Stomach (tissue), 9 donors: ENCODE measurements around the gene TNK2. TPM values are rescaled to one million over a fixed set of nuclear protein-coding genes. Genes with fewer than 3 reads are reported as not detected.
"Not testable (repeated sequence)": the region's sequence is repeated elsewhere in the genome, so short reads cannot be mapped to it uniquely, and the experiment has no call there.

Source experiments
- DNase-seq, 2 donors: peaks; one replicate each; pipeline versions ENCODE4 v3.0.0 to v3.0.0-alpha.2; 2013 to 2019
- H3K27ac ChIP-seq, 5 donors: fragments of 200-600 bp in 4 of 5; sonication (generic) in 4 of 5; one replicate each; pipeline ENCODE4 v1.5.1; 2013 to 2019; ENCODE audit warnings: mild to moderate bottlenecking in 1 of 5, moderate library complexity in 1 of 5
- H3K27me3 ChIP-seq, 3 donors: fragments of 200-600 bp; sonication (generic); one replicate each; pipeline ENCODE4 v1.5.1; 2017 to 2019; ENCODE audit warnings: mixed run types in 1 of 3
- H3K36me3 ChIP-seq, 4 donors: fragments of 200-600 bp; sonication (generic); 1 replicate in 3 of 4; 2 replicates in 1 of 4; pipeline ENCODE4 v1.5.1; 2016 to 2019
- H3K4me1 ChIP-seq, 4 donors: fragments of 200-600 bp; sonication (generic); one replicate each; pipeline ENCODE4 v1.5.1; 2016 to 2019
- H3K4me3 ChIP-seq, 4 donors: fragments of 200-600 bp; sonication (generic) in 3 of 4; one replicate each; pipeline ENCODE4 v1.5.1; 2016 to 2019; ENCODE audit warnings: mild to moderate bottlenecking in 1 of 4
- H3K9me3 ChIP-seq, 4 donors: fragments of 200-600 bp; sonication (generic); one replicate each; pipeline ENCODE4 v1.5.1; 2016 to 2019
- EP300 ChIP-seq: sonication (generic); formaldehyde crosslinking; IDR thresholded peaks from one replicate; pipeline ENCODE4 v1.6.1; 2017; ENCODE audit warnings: antibody characterized with exemption
- POLR2A ChIP-seq, 4 donors: fragments of 450-650 bp; IDR thresholded peaks; one replicate each; pipeline ENCODE4 v1.6.1; 2016; ENCODE audit warnings: antibody characterized with exemption in 4 of 4, control low read depth in 2 of 4, mild to moderate bottlenecking in 1 of 4, moderate library complexity in 1 of 4
- POLR2AphosphoS5 ChIP-seq, 3 donors: sonication (generic); formaldehyde crosslinking; IDR thresholded peaks; one replicate each; pipeline ENCODE4 v1.6.1; 2016; ENCODE audit warnings: antibody characterized with exemption in 3 of 3
- WGBS, 5 donors: extraction: QIAGEN DNeasy Blood & Tissue Kit in 3 of 5; methylation state at CpG; one replicate each; pipeline versions ENCODE4 v1.1.5 to v1.1.7; 2013 to 2018; 5-methylcytosine and 5-hydroxymethylcytosine counted together
- intact Hi-C: fragments of 100-400 bp; cut with DNase I; formaldehyde crosslinking; loops from one replicate; pipeline ENCODE4 v1.15.1; 2023; ENCODE audit warnings: low total_unique reads
- polyA plus RNA-seq, 3 donors: library from polyadenylated mRNA; stranded (reverse); fragments of 200-250 nt; gene quantifications; one replicate each; pipeline ENCODE4 v1.2.3, GENCODE V29; 2013
- total RNA-seq, 5 donors: library from RNA; depleted of rRNA; stranded (reverse); fragments of >200 nt; gene quantifications; one replicate each; pipeline versions ENCODE4 v1.1.0 to v1.2.3, GENCODE V29; 2014 to 2016
- TF ChIP-seq, protein P1 (sequence below), 7 experiments: fragments of 450-650 bp in 4 of 7; fragments of 200-600 bp in 3 of 7; sonication (generic) in 3 of 7; IDR thresholded peaks; one replicate each; pipeline ENCODE4 v1.5.1; 2016 to 2019; ENCODE audit warnings: antibody characterized with exemption in 7 of 7, control low read depth in 2 of 7, mild to moderate bottlenecking in 1 of 7
- donor health status: healthy with polysubstance abuse.
- donor health status: Bipolar disorder and iron deficiency.
- donor health status: healthy.

TNK2 gene
- total and polyA plus RNA-seq, 8 donors = 6.1 to 431 (median 38.6) TPM

DNA sequence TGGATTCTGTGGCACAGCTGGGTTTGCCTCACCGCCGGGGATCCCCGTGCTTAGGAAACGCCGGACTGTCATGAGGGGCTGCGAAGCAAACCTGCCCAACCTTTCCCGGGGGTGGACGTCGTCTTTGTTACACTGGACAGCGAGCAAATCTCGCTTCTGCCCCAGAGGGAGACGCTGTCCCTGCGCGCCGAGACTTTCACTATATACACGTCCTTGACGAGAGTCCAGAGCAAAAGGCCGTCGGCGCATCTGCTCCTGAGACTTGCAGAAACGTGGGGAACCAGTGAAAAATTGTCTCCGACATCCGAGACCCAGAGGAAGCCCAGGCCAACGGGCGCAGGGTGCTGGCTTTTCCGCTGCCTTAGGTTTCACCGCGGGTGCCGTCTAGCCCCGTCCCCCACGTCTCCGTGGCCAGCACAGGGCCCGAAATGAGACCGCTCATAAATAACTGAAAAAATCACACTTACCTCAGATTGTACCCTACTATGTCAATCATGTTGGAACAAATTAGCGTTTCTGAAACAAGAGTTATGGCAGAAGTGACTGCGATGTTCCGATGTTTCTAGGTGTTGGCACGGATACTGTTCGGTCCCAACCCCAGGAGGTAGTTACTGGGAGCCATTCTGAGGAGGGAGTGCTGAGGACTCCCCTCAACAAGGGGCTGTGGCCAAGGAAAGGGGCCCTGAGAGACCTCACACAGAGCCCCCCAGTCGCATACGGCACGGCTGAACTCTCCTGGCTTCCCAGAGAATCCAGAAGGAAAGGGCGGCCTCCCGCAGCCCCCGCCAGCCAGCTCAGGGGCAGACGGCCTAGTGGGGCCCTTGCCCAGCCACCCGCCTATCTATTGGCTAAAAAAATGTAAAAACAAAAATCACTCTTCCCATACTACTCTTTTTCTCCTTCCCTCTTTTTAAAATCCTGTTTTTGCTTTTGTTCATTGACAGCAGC is 82.2 kb downstream of the TNK2 start:
- DNase-seq = no peak
- Histone ChIP-seq H3K27me3 (peaks cover 0 to 36% (median 31%) of the 10 kb centered on the region in 3 donors), H3K27ac (no peak overlapping the region), H3K36me3 (no peaks in the 10 kb centered on the region), H3K4me3 (no peak overlapping the region), H3K9me3 (no peaks in the 10 kb centered on the region), H3K4me1 (peaks cover 9 to 30% (median 23%) of the 10 kb centered on the region in 4 donors)
- 91 to 95% (median 93%) methylated on average over 41 to 47 of the region's 47 CpGs for WGBS, 5 donors
- intact Hi-C loops = no loop called here
- TF ChIP-seq EP300 (no peak), POLR2A (IDR thresholded peaks at IDR 0.05) (no peak), POLR2AphosphoS5 (IDR thresholded peaks at IDR 0.05) (no peak)

DNA sequence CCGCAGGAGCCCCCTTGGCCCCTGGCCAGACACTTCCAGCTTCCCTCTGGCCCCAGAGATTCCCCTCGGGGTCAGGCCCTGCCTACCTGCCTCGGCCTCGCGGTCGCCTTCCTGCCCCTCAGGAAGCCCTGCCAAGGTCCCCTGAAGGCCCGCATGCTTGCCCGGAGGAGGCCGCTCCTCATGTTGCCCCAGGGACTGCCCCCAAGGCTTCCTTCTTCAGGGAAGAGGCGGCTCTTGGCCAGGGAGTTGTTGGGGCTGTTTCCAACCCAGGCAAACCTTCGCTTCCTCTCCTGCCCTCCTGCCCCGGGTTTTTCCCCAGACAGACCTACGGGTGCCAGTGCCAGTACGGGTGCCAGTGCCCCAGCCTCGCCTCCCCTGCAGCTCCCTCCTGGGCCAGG is 83.2 kb downstream of the TNK2 start:
- H3K4me1 ChIP-seq = peaks cover 9 to 29% (median 21%) of the 10 kb centered on the region in 4 donors
- TF ChIP-seq EP300 (no peak), POLR2AphosphoS5 (IDR thresholded peaks at IDR 0.05) (no peak), POLR2A (IDR thresholded peaks at IDR 0.05) (no peak)
- TF ChIP-seq, protein P1, sequence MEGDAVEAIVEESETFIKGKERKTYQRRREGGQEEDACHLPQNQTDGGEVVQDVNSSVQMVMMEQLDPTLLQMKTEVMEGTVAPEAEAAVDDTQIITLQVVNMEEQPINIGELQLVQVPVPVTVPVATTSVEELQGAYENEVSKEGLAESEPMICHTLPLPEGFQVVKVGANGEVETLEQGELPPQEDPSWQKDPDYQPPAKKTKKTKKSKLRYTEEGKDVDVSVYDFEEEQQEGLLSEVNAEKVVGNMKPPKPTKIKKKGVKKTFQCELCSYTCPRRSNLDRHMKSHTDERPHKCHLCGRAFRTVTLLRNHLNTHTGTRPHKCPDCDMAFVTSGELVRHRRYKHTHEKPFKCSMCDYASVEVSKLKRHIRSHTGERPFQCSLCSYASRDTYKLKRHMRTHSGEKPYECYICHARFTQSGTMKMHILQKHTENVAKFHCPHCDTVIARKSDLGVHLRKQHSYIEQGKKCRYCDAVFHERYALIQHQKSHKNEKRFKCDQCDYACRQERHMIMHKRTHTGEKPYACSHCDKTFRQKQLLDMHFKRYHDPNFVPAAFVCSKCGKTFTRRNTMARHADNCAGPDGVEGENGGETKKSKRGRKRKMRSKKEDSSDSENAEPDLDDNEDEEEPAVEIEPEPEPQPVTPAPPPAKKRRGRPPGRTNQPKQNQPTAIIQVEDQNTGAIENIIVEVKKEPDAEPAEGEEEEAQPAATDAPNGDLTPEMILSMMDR (IDR thresholded peaks at IDR 0.05) = no peak
- H3K4me3 ChIP-seq = no peak overlapping the region
- intact Hi-C loops = no loop called here
- 67 to 79% (median 70%) methylated on average over 7 to 15 of the region's 15 CpGs for WGBS, 5 donors
- H3K27me3 ChIP-seq = peaks cover 0 to 45% (median 35%) of the 10 kb centered on the region in 3 donors
- no peak for DNase-seq
- peak overlapping the region in 1 of 5 donors; percentile 8 for H3K27ac ChIP-seq
- no peaks in the 10 kb centered on the region for H3K9me3 ChIP-seq
- H3K36me3 ChIP-seq = no peaks in the 10 kb centered on the region

DNA sequence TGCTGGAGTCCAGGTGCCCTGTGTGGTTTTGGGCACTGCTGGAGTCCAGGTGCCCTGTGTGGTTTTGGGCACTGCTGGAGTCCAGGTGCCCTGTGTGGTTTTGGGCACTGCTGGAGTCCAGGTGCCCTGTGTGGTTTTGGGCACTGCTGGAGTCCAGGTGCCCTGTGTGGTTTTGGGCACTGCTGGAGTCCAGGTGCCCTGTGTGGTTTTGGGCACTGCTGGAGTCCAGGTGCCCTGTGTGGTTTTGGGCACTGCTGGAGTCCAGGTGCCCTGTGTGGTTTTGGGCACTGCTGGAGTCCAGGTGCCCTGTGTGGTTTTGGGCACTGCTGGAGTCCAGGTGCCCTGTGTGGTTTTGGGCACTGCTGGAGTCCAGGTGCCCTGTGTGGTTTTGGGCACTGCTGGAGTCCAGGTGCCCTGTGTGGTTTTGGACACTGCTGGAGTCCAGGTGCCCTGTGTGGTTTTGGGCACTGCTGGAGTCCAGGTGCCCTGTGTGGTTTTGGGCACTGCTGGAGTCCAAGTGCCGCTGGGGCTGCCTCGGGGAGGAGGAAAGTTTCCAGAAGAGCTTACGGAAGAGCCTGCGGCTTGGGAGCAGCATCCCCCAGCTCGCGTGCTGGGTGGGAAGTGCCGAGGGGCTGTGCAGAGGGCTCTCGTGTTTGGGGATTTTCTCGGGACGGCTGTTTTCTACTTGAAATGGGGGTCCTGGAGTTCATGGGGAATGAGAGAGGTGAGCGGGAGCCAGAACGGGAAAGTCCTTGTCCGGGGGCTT is 83.7 kb downstream of the TNK2 start:
- Histone ChIP-seq H3K27me3 (peaks cover 0 to 49% (median 35%) of the 10 kb centered on the region in 3 donors), H3K27ac (peak overlapping the region in 1 of 5 donors; percentile 8), H3K4me1 (peaks cover 9 to 23% (median 17%) of the 10 kb centered on the region in 4 donors)
- DNase-seq, H3K4me3 ChIP-seq, intact Hi-C loops, H3K36me3 ChIP-seq, H3K9me3 ChIP-seq: not testable (repeated sequence)
- 52 to 72% (median 65%) methylated on average over 13 of the region's 13 CpGs for WGBS, 5 donors

DNA sequence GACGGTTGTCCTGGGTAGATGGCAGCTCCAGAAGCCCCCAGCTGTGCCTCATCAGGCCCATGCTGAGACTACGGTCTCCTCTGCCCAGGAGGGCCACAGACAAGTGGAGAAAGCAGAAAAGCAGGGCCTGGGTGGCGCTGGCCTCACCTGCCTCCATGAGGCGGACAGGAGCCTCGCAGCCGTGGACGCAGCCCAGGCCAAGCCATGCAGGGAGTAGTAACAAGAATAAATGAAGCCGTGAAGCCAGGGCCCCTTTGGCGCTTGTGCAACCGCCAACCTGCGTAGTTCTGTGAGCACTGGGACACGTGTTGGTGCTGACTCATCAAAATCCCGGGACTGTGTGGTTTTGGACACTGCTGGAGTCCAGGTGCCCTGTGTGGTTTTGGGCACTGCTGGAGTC is 84.4 kb downstream of the TNK2 start:
- no peak for TF ChIP-seq POLR2AphosphoS5 (IDR thresholded peaks at IDR 0.05)
- no peak for TF ChIP-seq POLR2A (IDR thresholded peaks at IDR 0.05)
- TF ChIP-seq, protein P1 (IDR thresholded peaks at IDR 0.05) = no peak
- no peak for TF ChIP-seq EP300
- no peak overlapping the region for H3K27ac ChIP-seq
- WGBS, 5 donors = 25 to 41% (median 33%) methylated on average over 4 to 13 of the region's 13 CpGs
- no peak overlapping the region for H3K4me3 ChIP-seq
- peak; percentile 39 to 63 for DNase-seq
- peaks cover 9 to 17% (median 11%) of the 10 kb centered on the region in 4 donors for H3K4me1 ChIP-seq
- H3K9me3 ChIP-seq = no peaks in the 10 kb centered on the region
- no peaks in the 10 kb centered on the region for H3K36me3 ChIP-seq
- intact Hi-C loops = no loop called here
- peaks cover 0 to 49% (median 35%) of the 10 kb centered on the region in 3 donors for H3K27me3 ChIP-seq

DNA sequence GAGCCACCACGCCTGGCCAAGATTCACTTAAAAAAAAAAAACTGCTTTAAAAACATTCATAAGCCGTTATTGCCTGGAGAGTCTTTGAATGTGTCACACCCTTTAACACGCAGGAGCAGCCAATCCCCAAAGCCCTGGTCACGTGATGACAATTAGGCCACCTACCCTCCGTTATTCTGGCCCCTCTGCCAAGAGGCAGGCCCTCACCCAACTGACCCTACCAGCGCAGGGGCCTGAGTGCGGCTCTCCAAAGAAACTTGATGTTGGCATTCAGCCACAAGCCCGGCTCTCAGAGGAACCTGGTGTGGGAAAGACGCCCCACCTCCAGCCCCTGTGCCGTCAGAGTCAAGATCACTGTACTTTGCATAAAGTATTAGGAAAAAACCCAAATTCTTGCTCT is 85.1 kb downstream of the TNK2 start:
- Histone ChIP-seq H3K36me3 (no peaks in the 10 kb centered on the region), H3K4me3 (no peak overlapping the region), H3K9me3 (no peaks in the 10 kb centered on the region), H3K27me3 (peaks cover 0 to 49% (median 35%) of the 10 kb centered on the region in 3 donors), H3K4me1 (peaks cover 9 to 12% (median 10%) of the 10 kb centered on the region in 4 donors), H3K27ac (no peak overlapping the region)
- TF ChIP-seq, protein P1 (IDR thresholded peaks at IDR 0.05) = no peak
- TF ChIP-seq POLR2AphosphoS5 (IDR thresholded peaks at IDR 0.05) (no peak), EP300 (no peak)
- 14 to 33% (median 18%) methylated on average over 10 of the region's 10 CpGs for WGBS, 5 donors
- intact Hi-C loops = no loop called here
- peak; percentile 51 to 53 for DNase-seq
